HG03135 (cell line): ENCODE results near the gene NAT8.
"Not testable (repeated sequence)": the region's sequence is repeated elsewhere in the genome, so short reads cannot be mapped to it uniquely, and the experiment has no call there.

ENCODE experiments used
- ATAC-seq: cut with Tn5 transposase; IDR thresholded peaks from one replicate; pipeline ENCODE4 v1.9.1; 2021; ENCODE audit warnings: mild to moderate bottlenecking, moderate library complexity; ENCODE audit not compliant: unreplicated experiment

NAT8 gene

GRCh38 chr2:73638429-73638828 is 3.8 kb downstream of the NAT8 start:
- ATAC-seq = no peak

- not testable (repeated sequence) for ATAC-seq
Observed at GRCh38 chr2:73636977-73637376, 5.2 kb downstream of the NAT8 start.

- ATAC-seq = not testable (repeated sequence)
Observed at GRCh38 chr2:73630662-73631266, 11.5 kb downstream of the NAT8 start.

- ATAC-seq = peak; percentile 67
Observed at GRCh38 chr2:73628493-73628892, 13.7 kb downstream of the NAT8 start.

GRCh38 chr2:73626237-73626636 is 16.0 kb downstream of the NAT8 start:
- ATAC-seq = not testable (repeated sequence)

GRCh38 chr2:73624625-73625024 is 17.6 kb downstream of the NAT8 start:
- not testable (repeated sequence) for ATAC-seq

GRCh38 chr2:73624036-73624435 is 18.2 kb downstream of the NAT8 start:
- not testable (repeated sequence) for ATAC-seq

GRCh38 chr2:73619925-73620324 is 22.3 kb downstream of the NAT8 start:
- ATAC-seq = not testable (repeated sequence)

- ATAC-seq = no peak
Observed at GRCh38 chr2:73614997-73615396, 27.2 kb downstream of the NAT8 start.

GRCh38 chr2:73614105-73614504 is 28.1 kb downstream of the NAT8 start:
- ATAC-seq = no peak

- ATAC-seq = no peak
Observed at GRCh38 chr2:73611867-73612266, 30.4 kb downstream of the NAT8 start.

GRCh38 chr2:73611193-73611592 is 31.0 kb downstream of the NAT8 start:
- ATAC-seq = no peak

GRCh38 chr2:73610111-73610510 is 32.1 kb downstream of the NAT8 start:
- ATAC-seq = no peak

- not testable (repeated sequence) for ATAC-seq
Observed at GRCh38 chr2:73604589-73604988, 37.6 kb downstream of the NAT8 start.

GRCh38 chr2:73603099-73603588 is 39.1 kb downstream of the NAT8 start:
- ATAC-seq = not testable (repeated sequence)

- no peak for ATAC-seq
Observed at GRCh38 chr2:73601780-73602179, 40.4 kb downstream of the NAT8 start.

- no peak for ATAC-seq
Observed at GRCh38 chr2:73594251-73594650, 48.0 kb downstream of the NAT8 start.

GRCh38 chr2:73593680-73594079 is 48.5 kb downstream of the NAT8 start:
- no peak for ATAC-seq
